H1 (cell line): ENCODE measurements around the gene NUDT9. TPM values are rescaled to one million over a fixed set of nuclear protein-coding genes. Genes with fewer than 3 reads are reported as not detected.

ENCODE experiments used
- ASH2L ChIP-seq: fragments of 200-600, 300-600 bp; sonication (generic); IDR thresholded peaks from one replicate; pipeline ENCODE4 v1.7.1; 2017; ENCODE audit warnings: low read length
- CHD7 ChIP-seq: fragments of 300-600 bp; sonication (generic); IDR thresholded peaks from 2 replicates; pipeline ENCODE4 v1.7.1; 2012; ENCODE audit warnings: low read length, moderate library complexity, mild to moderate bottlenecking, inconsistent platforms; ENCODE audit not compliant: insufficient replicate concordance
- KDM1A ChIP-seq: fragments of 200-600, 300-600 bp; sonication (generic); IDR thresholded peaks from 2 replicates; pipeline ENCODE4 v1.7.1; 2016; ENCODE audit warnings: mild to moderate bottlenecking, low read length, borderline replicate concordance
- RAD21 ChIP-seq, 2 experiments: IDR thresholded peaks in 1 of 2; conservative IDR thresholded peaks in 1 of 2; 2 replicates each; pipeline ENCODE4 v1.6.1; 2011; ENCODE audit warnings: low read depth in 2 of 2, low read length in 2 of 2, improper control_type of control experiment in 1 of 2, inconsistent platforms in 1 of 2, mild to moderate bottlenecking in 1 of 2, moderate library complexity in 1 of 2
- polyA plus RNA-seq, 7 experiments: library from polyadenylated mRNA; depleted of rRNA in 3 of 7; stranded (reverse) in 5 of 7; unstranded in 2 of 7; fragments of >200 nt in 5 of 7; fragments of 200-250 nt in 2 of 7; gene quantifications; 1 replicate in 5 of 7; 2 replicates in 1 of 7; 4 replicates in 1 of 7; pipeline versions ENCODE4 v1.2.1 to v1.2.3, GENCODE V29; 2011 to 2013; ENCODE audit warnings: missing spikeins in 2 of 7, mixed read lengths in 2 of 7
- total RNA-seq: library from RNA; stranded (reverse); fragmentation: NEBNext Ultra II Directional; extraction: Animal tissue kit (Norgen Biotek cat#: 25700); gene quantifications from 2 replicates; pipeline ENCODE4 v1.2.1, GENCODE V29; 2021
- TF ChIP-seq, protein P1 (sequence below), 3 experiments: IDR thresholded peaks; 1 replicate in 2 of 3; 2 replicates in 1 of 3; pipeline versions ENCODE4 v1.5.1 to v1.6.1; 2011; ENCODE audit warnings: low read length in 3 of 3, mild to moderate bottlenecking in 3 of 3, inconsistent platforms in 2 of 3, low read depth in 1 of 3, moderate library complexity in 1 of 3; ENCODE audit not compliant: insufficient read depth in 1 of 3; ENCODE audit errors: control extremely low read depth in 1 of 3

NUDT9 gene
- total and polyA plus RNA-seq, 2 of the 8 experiments (the other 6 are each of a cell fraction or from before 2014, with no cell fraction given), result 13.2 to 27.6 TPM

- TF ChIP-seq CHD7 (peak; percentile 39), ASH2L (no peak), KDM1A (no peak), RAD21 (IDR thresholded peaks at IDR 0.05 in 1 of 2, conservative IDR thresholded peaks at IDR 0.05 in 1 of 2; ENCODE audit: low read depth in 2 of 2, low read length in 2 of 2) (peak; percentile 60 to 65)
- TF ChIP-seq, protein P1, sequence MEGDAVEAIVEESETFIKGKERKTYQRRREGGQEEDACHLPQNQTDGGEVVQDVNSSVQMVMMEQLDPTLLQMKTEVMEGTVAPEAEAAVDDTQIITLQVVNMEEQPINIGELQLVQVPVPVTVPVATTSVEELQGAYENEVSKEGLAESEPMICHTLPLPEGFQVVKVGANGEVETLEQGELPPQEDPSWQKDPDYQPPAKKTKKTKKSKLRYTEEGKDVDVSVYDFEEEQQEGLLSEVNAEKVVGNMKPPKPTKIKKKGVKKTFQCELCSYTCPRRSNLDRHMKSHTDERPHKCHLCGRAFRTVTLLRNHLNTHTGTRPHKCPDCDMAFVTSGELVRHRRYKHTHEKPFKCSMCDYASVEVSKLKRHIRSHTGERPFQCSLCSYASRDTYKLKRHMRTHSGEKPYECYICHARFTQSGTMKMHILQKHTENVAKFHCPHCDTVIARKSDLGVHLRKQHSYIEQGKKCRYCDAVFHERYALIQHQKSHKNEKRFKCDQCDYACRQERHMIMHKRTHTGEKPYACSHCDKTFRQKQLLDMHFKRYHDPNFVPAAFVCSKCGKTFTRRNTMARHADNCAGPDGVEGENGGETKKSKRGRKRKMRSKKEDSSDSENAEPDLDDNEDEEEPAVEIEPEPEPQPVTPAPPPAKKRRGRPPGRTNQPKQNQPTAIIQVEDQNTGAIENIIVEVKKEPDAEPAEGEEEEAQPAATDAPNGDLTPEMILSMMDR (IDR thresholded peaks at IDR 0.05; ENCODE audit: control extremely low read depth in 1 of 3, insufficient read depth in 1 of 3, low read depth in 1 of 3, low read length in 3 of 3), result peak in 2 of 3 experiments; percentile 38 to 41; a peak in 2 of 4 replicates
- TF ChIP-seq, all 59 proteins: peak for 3
These were observed 43.5 kb downstream of the NUDT9 start (continued) for GRCh38 chr4:87465739-87466366.
